ENCODE data around the gene FSIP1. TPM values are rescaled to one million over a fixed set of nuclear protein-coding genes. Genes with fewer than 3 reads are reported as not detected.
A peak's percentile ranks its signal among the peaks of the same experiment; 100 is the strongest.

Gene FSIP1
- total RNA-seq, 4 donors from 2014 or later: 0.20 to 1.5 (median 0.42) TPM

- TF ChIP-seq POLR2A (IDR thresholded peaks at IDR 0.05) (no peak), CTCF (IDR thresholded peaks at IDR 0.05) (no peak), EP300 (IDR thresholded peaks at IDR 0.05) (no peak)
- WGBS, 2 donors: 34 to 37% methylated on average over 11 of the region's 11 CpGs
- peak overlapping the region in 1 of 4 donors; percentile 9 for H3K4me3 ChIP-seq
- DNase-seq (ENCODE audit: low spot score in 2 of 2): no peak
- no peaks in the 10 kb centered on the region for H3K27me3 ChIP-seq
- H3K9me3 ChIP-seq: no peaks in the 10 kb centered on the region
- no peaks in the 10 kb centered on the region for H3K36me3 ChIP-seq
- H3K27ac ChIP-seq: no peak overlapping the region
- H3K4me1 ChIP-seq: peaks cover 0 to 3% (median 0%) of the 10 kb centered on the region in 4 donors
Measured at GRCh38 chr15:39692356-39693327, 90.0 kb downstream of the FSIP1 start.

GRCh38 chr15:39690881-39691634, 91.6 kb downstream of the FSIP1 start:
- no peak overlapping the region for H3K4me3 ChIP-seq
- no peak for DNase-seq (ENCODE audit: low spot score in 2 of 2)
- no peak for TF ChIP-seq POLR2A (IDR thresholded peaks at IDR 0.05)
- TF ChIP-seq EP300 (IDR thresholded peaks at IDR 0.05): no peak
- TF ChIP-seq CTCF (IDR thresholded peaks at IDR 0.05): no peak
- peaks cover 0 to 3% (median 0%) of the 10 kb centered on the region in 4 donors for H3K4me1 ChIP-seq
- no peaks in the 10 kb centered on the region for H3K36me3 ChIP-seq
- no peaks in the 10 kb centered on the region for H3K9me3 ChIP-seq
- WGBS, 2 donors: 87 to 91% methylated on average over 6 of the region's 6 CpGs
- no peaks in the 10 kb centered on the region for H3K27me3 ChIP-seq
- no peak overlapping the region for H3K27ac ChIP-seq

- H3K4me3 ChIP-seq: no peak overlapping the region
- H3K27ac ChIP-seq: no peak overlapping the region
- peaks cover 0 to 7% (median 2%) of the 10 kb centered on the region in 4 donors for H3K4me1 ChIP-seq
- 93 to 97% methylated on average over 2 of the region's 2 CpGs for WGBS, 2 donors
- no peaks in the 10 kb centered on the region for H3K36me3 ChIP-seq
- H3K9me3 ChIP-seq: no peaks in the 10 kb centered on the region
- DNase-seq (ENCODE audit: low spot score in 2 of 2): no peak
- no peaks in the 10 kb centered on the region for H3K27me3 ChIP-seq
- TF ChIP-seq CTCF (IDR thresholded peaks at IDR 0.05) (no peak), EP300 (IDR thresholded peaks at IDR 0.05) (no peak), POLR2A (IDR thresholded peaks at IDR 0.05) (no peak)
Measured at GRCh38 chr15:39687965-39688364, 94.7 kb downstream of the FSIP1 start.

- H3K4me1 ChIP-seq: peaks cover 0 to 20% (median 6%) of the 10 kb centered on the region in 4 donors
- H3K9me3 ChIP-seq: no peaks in the 10 kb centered on the region
- H3K36me3 ChIP-seq: no peaks in the 10 kb centered on the region
- no peak overlapping the region for H3K27ac ChIP-seq
- no peaks in the 10 kb centered on the region for H3K27me3 ChIP-seq
- TF ChIP-seq CTCF (IDR thresholded peaks at IDR 0.05): peak; percentile 64 to 78 (median 68)
- no peak for TF ChIP-seq EP300 (IDR thresholded peaks at IDR 0.05)
- TF ChIP-seq POLR2A (IDR thresholded peaks at IDR 0.05): no peak
- peak in 1 of 2 donors; percentile 67 for DNase-seq (ENCODE audit: low spot score in 2 of 2)
- WGBS, 2 donors: 24 to 27% methylated on average over 4 of the region's 4 CpGs
- no peak overlapping the region for H3K4me3 ChIP-seq
Measured at GRCh38 chr15:39685999-39686613, 96.5 kb downstream of the FSIP1 start.

Data from tibial nerve (tissue), 4 donors.